ENCODE measurements around the gene DCTPP1. TPM values are rescaled to one million over a fixed set of nuclear protein-coding genes. Genes with fewer than 3 reads are reported as not detected.

DCTPP1 gene
- total and polyA plus RNA-seq, 2 donors (not counting 3 experiments of a cell fraction or from before 2014, with no cell fraction given) = 68.0 to 88.6 TPM

DNA sequence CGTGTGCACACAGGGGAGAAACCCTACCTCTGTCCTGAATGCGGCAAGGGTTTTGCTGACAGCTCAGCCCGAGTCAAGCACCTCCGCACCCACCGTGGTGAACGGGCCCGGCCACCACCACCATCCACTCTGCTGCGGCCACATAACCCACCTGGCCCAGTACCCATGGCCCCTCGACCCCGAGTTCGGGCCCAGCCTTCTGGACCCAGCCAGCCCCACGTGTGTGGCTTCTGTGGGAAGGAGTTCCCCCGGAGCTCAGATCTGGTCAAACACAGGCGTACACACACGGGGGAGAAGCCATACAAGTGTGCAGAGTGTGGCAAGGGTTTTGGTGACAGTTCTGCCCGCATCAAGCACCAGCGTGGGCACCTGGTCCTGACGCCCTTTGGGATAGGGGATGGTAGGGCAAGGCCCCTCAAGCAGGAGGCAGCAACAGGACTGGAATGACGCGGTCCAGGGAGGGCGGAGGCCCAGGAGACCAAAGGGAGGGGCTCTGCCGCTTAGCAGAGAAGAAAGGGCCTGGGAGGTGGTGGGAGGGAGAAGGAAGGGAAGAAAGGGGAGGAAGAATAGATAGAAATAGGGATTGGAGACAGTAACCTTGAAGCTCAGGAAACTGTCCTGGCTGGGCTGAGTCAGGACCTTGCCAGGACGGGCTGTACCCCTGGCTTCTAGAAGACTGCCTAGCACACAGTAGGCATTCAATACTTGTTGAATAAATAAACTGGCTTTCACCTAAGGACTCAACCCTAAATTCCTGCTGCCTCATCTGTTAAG is 31.0 kb downstream of the DCTPP1 start:
- TF ChIP-seq JUN (IDR thresholded peaks at IDR 0.05; ENCODE audit: borderline replicate concordance, insufficient read depth, insufficient read length, low read depth) (no peak), POLR2AphosphoS5 (IDR thresholded peaks at IDR 0.05; ENCODE audit: insufficient read depth, low read depth, low read length) (no peak), GATA2 (IDR thresholded peaks at IDR 0.05; ENCODE audit: insufficient read depth, insufficient read length, low read depth, low read length) (no peak), POLR2A (IDR thresholded peaks at IDR 0.05; ENCODE audit: low read depth, low read length) (no peak), MYC (IDR thresholded peaks at IDR 0.05; ENCODE audit: low read depth, low read length) (no peak), FOS (IDR thresholded peaks at IDR 0.05; ENCODE audit: borderline replicate concordance, insufficient read depth, low read length) (no peak), EZH2 (IDR thresholded peaks at IDR 0.05; ENCODE audit: borderline replicate concordance, low read depth, low read length, severe bottlenecking) (no peak)
- TF ChIP-seq, protein P1, sequence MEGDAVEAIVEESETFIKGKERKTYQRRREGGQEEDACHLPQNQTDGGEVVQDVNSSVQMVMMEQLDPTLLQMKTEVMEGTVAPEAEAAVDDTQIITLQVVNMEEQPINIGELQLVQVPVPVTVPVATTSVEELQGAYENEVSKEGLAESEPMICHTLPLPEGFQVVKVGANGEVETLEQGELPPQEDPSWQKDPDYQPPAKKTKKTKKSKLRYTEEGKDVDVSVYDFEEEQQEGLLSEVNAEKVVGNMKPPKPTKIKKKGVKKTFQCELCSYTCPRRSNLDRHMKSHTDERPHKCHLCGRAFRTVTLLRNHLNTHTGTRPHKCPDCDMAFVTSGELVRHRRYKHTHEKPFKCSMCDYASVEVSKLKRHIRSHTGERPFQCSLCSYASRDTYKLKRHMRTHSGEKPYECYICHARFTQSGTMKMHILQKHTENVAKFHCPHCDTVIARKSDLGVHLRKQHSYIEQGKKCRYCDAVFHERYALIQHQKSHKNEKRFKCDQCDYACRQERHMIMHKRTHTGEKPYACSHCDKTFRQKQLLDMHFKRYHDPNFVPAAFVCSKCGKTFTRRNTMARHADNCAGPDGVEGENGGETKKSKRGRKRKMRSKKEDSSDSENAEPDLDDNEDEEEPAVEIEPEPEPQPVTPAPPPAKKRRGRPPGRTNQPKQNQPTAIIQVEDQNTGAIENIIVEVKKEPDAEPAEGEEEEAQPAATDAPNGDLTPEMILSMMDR (IDR thresholded peaks at IDR 0.05; ENCODE audit: extremely low read depth in 1 of 2, insufficient read depth in 1 of 2, low read depth in 1 of 2, low read length in 2 of 2) = no peak
- TF ChIP-seq, protein P2, sequence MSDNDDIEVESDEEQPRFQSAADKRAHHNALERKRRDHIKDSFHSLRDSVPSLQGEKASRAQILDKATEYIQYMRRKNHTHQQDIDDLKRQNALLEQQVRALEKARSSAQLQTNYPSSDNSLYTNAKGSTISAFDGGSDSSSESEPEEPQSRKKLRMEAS (IDR thresholded peaks at IDR 0.05; ENCODE audit: insufficient read depth, insufficient read length) = no peak
- Histone ChIP-seq H3K4me3 (replicated peaks in 1 of 3; ENCODE audit: insufficient read depth in 1 of 3, low read depth in 1 of 3, low read length in 3 of 3) (no peak overlapping the region), H3K79me2 (ENCODE audit: control insufficient read depth, insufficient read depth, low read length) (peaks cover 9% of the 10 kb centered on the region), H3K9me3 (replicated peaks; ENCODE audit: control insufficient read depth, insufficient read depth, low read length) (no peaks in the 10 kb centered on the region), H3K4me2 (ENCODE audit: insufficient read depth, low read length) (no peak overlapping the region), H3K27ac (ENCODE audit: insufficient read depth, low read depth, low read length) (peak overlapping the region; percentile 89), H3K4me1 (ENCODE audit: control insufficient read depth, extremely low read depth, insufficient read depth, low read length) (peaks cover 21% of the 10 kb centered on the region), H3K9me1 (replicated peaks; ENCODE audit: control insufficient read depth, extremely low read depth, insufficient read depth, low read length) (no peaks in the 10 kb centered on the region), H3K27me3 (ENCODE audit: control insufficient read depth in 2 of 2, insufficient read depth in 2 of 2, low read length in 2 of 2) (no peaks in the 10 kb centered on the region), H3K36me3 (ENCODE audit: control insufficient read depth in 2 of 2, extremely low read depth in 1 of 2, insufficient read depth in 2 of 2, low read length in 2 of 2) (peaks cover 0 to 19% of the 10 kb centered on the region in 2 experiments), H2AFZ (ENCODE audit: low read depth, low read length) (no peak overlapping the region), H3K9ac (replicated peaks; ENCODE audit: extremely low read depth, insufficient read depth, low read length) (no peak overlapping the region), H4K20me1 (replicated peaks; ENCODE audit: control insufficient read depth, extremely low read depth, insufficient read depth, low read length) (no peaks in the 10 kb centered on the region)
- ChIA-PET POLR2A (no interaction called here), CTCF (interaction anchor here (1.0 to 2.1 kb wide), 4 partner anchors 11 to 31 kb away, joined by 4 to 12 read pairs (median 6); partner anchors contain the start of genes DCTPP1 and TBC1D10B)
- FAIRE-seq (no peak), DNase-seq (ENCODE audit: low read depth, low spot score) (no peak)
- intact Hi-C loops (cut with micrococcal nuclease) = no loop called here
- BruUV-seq (replicated peaks) = no TSS peak
- dilution Hi-C loops (cut with MboI; ENCODE audit: extremely low pct_ligation_motif_present, low sequenced_read_pairs) = no loop called here

Data from endothelial cell of umbilical vein (primary cell).